Upper lobe of left lung (tissue), 4 donors: ENCODE data around the gene ARID3C.

ENCODE experiments used
- CTCF ChIP-seq, 6 experiments: fragments of 450-650 bp in 4 of 6; fragments of 200-600 bp in 2 of 6; sonication (generic) in 2 of 6; IDR thresholded peaks; one replicate each; pipeline ENCODE4 v1.5.1; 2016 to 2019; ENCODE audit warnings: antibody characterized with exemption in 6 of 6
- EP300 ChIP-seq, 4 donors: sonication (generic); formaldehyde crosslinking; IDR thresholded peaks; one replicate each; pipeline ENCODE4 v1.5.1; 2017; ENCODE audit warnings: antibody characterized with exemption in 4 of 4, control low read depth in 2 of 4
- POLR2A ChIP-seq, 4 donors: fragments of 450-650 bp; IDR thresholded peaks; one replicate each; pipeline ENCODE4 v1.5.1; 2016 to 2017; ENCODE audit warnings: antibody characterized with exemption in 4 of 4, mild to moderate bottlenecking in 2 of 4
- POLR2AphosphoS5 ChIP-seq, 2 donors: sonication (generic); formaldehyde crosslinking; IDR thresholded peaks; one replicate each; pipeline ENCODE4 v1.5.1; 2017; ENCODE audit warnings: antibody characterized with exemption in 2 of 2

GRCh38 chr9:34671307-34671706, 42.4 kb upstream of the ARID3C start:
- TF ChIP-seq CTCF (IDR thresholded peaks at IDR 0.05) = no peak
- TF ChIP-seq EP300 (IDR thresholded peaks at IDR 0.05) = no peak
- no peak for TF ChIP-seq POLR2A (IDR thresholded peaks at IDR 0.05)
- no peak for TF ChIP-seq POLR2AphosphoS5 (IDR thresholded peaks at IDR 0.05)
